Left ventricle myocardium inferior (tissue), 1 donor: Measurements from ENCODE around the gene ARX. TPM values are rescaled to one million over a fixed set of nuclear protein-coding genes. Genes with fewer than 3 reads are reported as not detected.

ENCODE experiments used
- DNase-seq: peaks from one replicate; pipeline ENCODE4 v3.0.0-alpha.2; 2020
- H3K27ac ChIP-seq: fragments of 200-600 bp; replicated peaks from 2 replicates; pipeline ENCODE4 v1.8.0; 2021
- H3K27me3 ChIP-seq: fragments of 200-600 bp; 2 replicates; pipeline ENCODE4 v1.8.0; 2021; ENCODE audit warnings: low read depth
- H3K36me3 ChIP-seq: fragments of 200-600 bp; 2 replicates; pipeline ENCODE4 v1.8.0; 2021
- H3K4me1 ChIP-seq: fragments of 200-600 bp; 2 replicates; pipeline ENCODE4 v1.8.0; 2021
- H3K4me3 ChIP-seq: fragments of 200-600 bp; 2 replicates; pipeline ENCODE4 v1.8.0; 2021; ENCODE audit warnings: mild to moderate bottlenecking, moderate library complexity
- H3K9me3 ChIP-seq: fragments of 200-600 bp; replicated peaks from 2 replicates; pipeline ENCODE4 v1.8.0; 2021
- intact Hi-C: fragments of 100-400 bp; cut with micrococcal nuclease; formaldehyde crosslinking; loops from one replicate; pipeline ENCODE4 v1.11.0; 2022
- total RNA-seq: library from RNA; stranded (reverse); fragmentation: NEBNext Ultra II Directional; extraction: Animal tissue kit (Norgen Biotek cat#: 25700); gene quantifications from one replicate; pipeline ENCODE4 v1.2.1, GENCODE V29; 2021
- TF ChIP-seq, protein P1 (sequence below): fragments of 200-600 bp; IDR thresholded peaks from 2 replicates; pipeline ENCODE4 v1.8.0; 2021; ENCODE audit warnings: antibody characterized with exemption, mild to moderate bottlenecking, borderline replicate concordance
- donor health status: DM: no; HTN: yes; CAD: no; lungs with severe emphysema.

ARX gene
- total RNA-seq, 1 donor from 2014 or later = not detected

DNA sequence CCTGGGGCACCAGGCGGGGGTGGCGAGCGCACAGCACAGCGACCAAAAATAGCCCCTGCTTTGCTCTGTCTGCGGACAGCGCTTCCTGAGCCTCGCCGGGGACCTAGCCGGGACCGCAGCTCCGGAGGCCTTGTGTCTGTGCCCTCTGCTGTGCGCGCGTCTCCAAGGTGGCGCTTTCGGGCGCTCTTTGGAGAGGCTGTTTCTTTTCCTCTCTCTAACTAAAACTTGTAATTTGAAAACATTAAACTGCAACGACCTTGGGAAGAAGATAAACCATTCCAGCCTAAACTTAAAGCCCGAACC lies 3.4 kb downstream of the ARX start:
- H3K27me3 ChIP-seq = peaks cover 97% of the 10 kb centered on the region
- no peak for DNase-seq
- peaks cover 20% of the 10 kb centered on the region for H3K4me1 ChIP-seq
- H3K36me3 ChIP-seq = no peaks in the 10 kb centered on the region
- TF ChIP-seq, protein P1, sequence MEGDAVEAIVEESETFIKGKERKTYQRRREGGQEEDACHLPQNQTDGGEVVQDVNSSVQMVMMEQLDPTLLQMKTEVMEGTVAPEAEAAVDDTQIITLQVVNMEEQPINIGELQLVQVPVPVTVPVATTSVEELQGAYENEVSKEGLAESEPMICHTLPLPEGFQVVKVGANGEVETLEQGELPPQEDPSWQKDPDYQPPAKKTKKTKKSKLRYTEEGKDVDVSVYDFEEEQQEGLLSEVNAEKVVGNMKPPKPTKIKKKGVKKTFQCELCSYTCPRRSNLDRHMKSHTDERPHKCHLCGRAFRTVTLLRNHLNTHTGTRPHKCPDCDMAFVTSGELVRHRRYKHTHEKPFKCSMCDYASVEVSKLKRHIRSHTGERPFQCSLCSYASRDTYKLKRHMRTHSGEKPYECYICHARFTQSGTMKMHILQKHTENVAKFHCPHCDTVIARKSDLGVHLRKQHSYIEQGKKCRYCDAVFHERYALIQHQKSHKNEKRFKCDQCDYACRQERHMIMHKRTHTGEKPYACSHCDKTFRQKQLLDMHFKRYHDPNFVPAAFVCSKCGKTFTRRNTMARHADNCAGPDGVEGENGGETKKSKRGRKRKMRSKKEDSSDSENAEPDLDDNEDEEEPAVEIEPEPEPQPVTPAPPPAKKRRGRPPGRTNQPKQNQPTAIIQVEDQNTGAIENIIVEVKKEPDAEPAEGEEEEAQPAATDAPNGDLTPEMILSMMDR = no peak
- H3K27ac ChIP-seq = no peak overlapping the region
- intact Hi-C loops = no loop called here
- H3K9me3 ChIP-seq = no peaks in the 10 kb centered on the region
- peak overlapping the region; percentile 46 for H3K4me3 ChIP-seq

GRCh38 chrX:25011589-25012432 lies 4.0 kb downstream of the ARX start:
- H3K27ac ChIP-seq = no peak overlapping the region
- peaks cover 97% of the 10 kb centered on the region for H3K27me3 ChIP-seq

GRCh38 chrX:25010784-25011588 lies 4.8 kb downstream of the ARX start:
- no peaks in the 10 kb centered on the region for H3K36me3 ChIP-seq
- no peak for DNase-seq
- no peak overlapping the region for H3K27ac ChIP-seq
- no peaks in the 10 kb centered on the region for H3K9me3 ChIP-seq
- no peak overlapping the region for H3K4me3 ChIP-seq
- intact Hi-C loops = no loop called here
- H3K27me3 ChIP-seq = peaks cover 97% of the 10 kb centered on the region
- TF ChIP-seq, protein P1 = no peak
- peaks cover 20% of the 10 kb centered on the region for H3K4me1 ChIP-seq

More at GRCh38 chrX:25011589-25012432, 4.0 kb downstream of the ARX start:
- TF ChIP-seq, protein P1 = no peak
- Histone ChIP-seq H3K9me3 (no peaks in the 10 kb centered on the region), H3K36me3 (no peaks in the 10 kb centered on the region), H3K4me3 (peak overlapping the region; percentile 46), H3K4me1 (peaks cover 20% of the 10 kb centered on the region)
- DNase-seq = no peak
- intact Hi-C loops = no loop called here

DNA sequence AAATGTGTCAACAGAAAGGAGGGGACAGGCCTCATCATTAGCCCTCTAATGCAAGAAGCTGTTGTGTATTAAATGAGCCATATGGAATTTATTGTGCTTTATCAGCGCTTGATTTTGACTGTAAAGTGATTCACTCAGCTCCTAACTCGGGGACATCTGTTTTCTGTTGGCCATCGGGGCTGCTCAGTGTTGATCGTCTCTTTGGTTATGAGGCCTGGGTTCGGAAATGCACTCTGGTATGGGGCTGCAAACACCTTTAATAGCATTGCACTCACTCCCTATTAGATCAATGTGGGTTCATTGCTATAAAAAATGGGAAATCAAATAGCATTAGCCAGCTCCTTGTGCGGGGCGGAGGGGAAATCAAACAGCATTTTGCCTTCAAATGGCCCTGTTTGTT lies 6.4 kb downstream of the ARX start:
- Histone ChIP-seq H3K27me3 (peaks cover 97% of the 10 kb centered on the region), H3K36me3 (no peaks in the 10 kb centered on the region), H3K4me1 (peaks cover 26% of the 10 kb centered on the region), H3K9me3 (no peaks in the 10 kb centered on the region), H3K4me3 (no peak overlapping the region), H3K27ac (no peak overlapping the region)
- TF ChIP-seq, protein P1 = no peak
- intact Hi-C loops = no loop called here
- no peak for DNase-seq

- no peak for DNase-seq
- intact Hi-C loops = no loop called here
These were observed 8.4 kb downstream of the ARX start for GRCh38 chrX:25007059-25008053.

More at GRCh38 chrX:25007059-25008053, 8.4 kb downstream of the ARX start:
- Histone ChIP-seq H3K27me3 (peaks cover 100% of the 10 kb centered on the region), H3K27ac (no peak overlapping the region), H3K4me3 (no peak overlapping the region), H3K4me1 (peaks cover 20% of the 10 kb centered on the region), H3K36me3 (no peaks in the 10 kb centered on the region), H3K9me3 (no peaks in the 10 kb centered on the region)
- TF ChIP-seq, protein P1 = no peak
